Astrocyte (in vitro differentiated cells and primary cell): ENCODE measurements around the gene ADCK1.

ENCODE experiments used
- EZH2 ChIP-seq: IDR thresholded peaks from 2 replicates; pipeline ENCODE4 v1.6.1; 2012; ENCODE audit warnings: mild to moderate bottlenecking, low read length, inconsistent platforms; ENCODE audit not compliant: insufficient read depth
- TF ChIP-seq, protein P1 (sequence below): IDR thresholded peaks from 2 replicates; pipeline ENCODE4 v1.5.1; 2011; ENCODE audit warnings: low read depth, mild to moderate bottlenecking, inconsistent platforms, low read length, moderate library complexity; ENCODE audit not compliant: insufficient read depth

DNA sequence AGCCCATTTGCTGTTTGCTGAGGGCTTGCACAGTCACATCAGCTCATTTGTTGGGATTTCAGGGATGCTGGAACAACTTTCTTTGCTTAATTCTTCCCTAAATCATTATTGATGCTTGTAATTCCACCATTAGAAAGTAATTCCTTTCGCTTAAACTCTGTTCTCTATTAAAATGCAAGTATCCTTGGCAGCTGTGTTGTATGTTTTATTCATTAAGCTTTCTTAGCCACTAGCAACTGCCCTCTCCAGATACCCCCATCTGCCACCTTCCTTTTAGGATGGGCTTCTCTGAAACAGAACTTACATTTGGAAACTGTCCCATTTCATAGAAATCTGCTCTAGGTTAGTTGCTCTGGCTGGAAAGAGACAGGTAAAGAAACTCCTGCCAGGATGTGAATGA is 43.7 kb downstream of the ADCK1 start:
- TF ChIP-seq, protein P1, sequence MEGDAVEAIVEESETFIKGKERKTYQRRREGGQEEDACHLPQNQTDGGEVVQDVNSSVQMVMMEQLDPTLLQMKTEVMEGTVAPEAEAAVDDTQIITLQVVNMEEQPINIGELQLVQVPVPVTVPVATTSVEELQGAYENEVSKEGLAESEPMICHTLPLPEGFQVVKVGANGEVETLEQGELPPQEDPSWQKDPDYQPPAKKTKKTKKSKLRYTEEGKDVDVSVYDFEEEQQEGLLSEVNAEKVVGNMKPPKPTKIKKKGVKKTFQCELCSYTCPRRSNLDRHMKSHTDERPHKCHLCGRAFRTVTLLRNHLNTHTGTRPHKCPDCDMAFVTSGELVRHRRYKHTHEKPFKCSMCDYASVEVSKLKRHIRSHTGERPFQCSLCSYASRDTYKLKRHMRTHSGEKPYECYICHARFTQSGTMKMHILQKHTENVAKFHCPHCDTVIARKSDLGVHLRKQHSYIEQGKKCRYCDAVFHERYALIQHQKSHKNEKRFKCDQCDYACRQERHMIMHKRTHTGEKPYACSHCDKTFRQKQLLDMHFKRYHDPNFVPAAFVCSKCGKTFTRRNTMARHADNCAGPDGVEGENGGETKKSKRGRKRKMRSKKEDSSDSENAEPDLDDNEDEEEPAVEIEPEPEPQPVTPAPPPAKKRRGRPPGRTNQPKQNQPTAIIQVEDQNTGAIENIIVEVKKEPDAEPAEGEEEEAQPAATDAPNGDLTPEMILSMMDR = no peak
- TF ChIP-seq EZH2 = no peak
